ENCODE results near the gene PDGFD.

DNA sequence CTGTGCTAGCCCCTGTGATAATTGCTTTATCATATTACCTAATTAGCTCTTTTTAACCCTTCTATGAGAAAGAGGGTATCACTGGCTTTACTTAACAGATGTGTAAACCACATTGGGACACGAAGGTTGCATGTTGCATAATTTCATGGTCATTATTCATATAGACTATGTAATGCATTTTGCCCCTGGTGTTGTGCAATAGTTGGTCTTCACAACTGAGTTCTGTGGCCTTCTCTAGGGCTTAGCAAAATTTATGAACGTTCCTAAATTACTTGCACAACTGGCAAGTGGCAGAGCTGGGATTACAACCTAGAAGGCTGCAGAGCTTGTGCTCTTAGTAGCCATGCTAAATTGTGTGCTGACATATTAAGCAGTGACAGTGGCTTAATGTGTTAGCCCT, 34.6 kb upstream of the PDGFD start:
- TF ChIP-seq EZH2 (IDR thresholded peaks at IDR 0.05; ENCODE audit: low read depth, unreplicated experiment) (no peak), POLR2AphosphoS5 (IDR thresholded peaks at IDR 0.05; ENCODE audit: low read depth) (no peak), CREB1 (CRISPR knock-in tag; IDR thresholded peaks at IDR 0.05; ENCODE audit: low read depth) (no peak), EZH2phosphoT487 (IDR thresholded peaks at IDR 0.05; ENCODE audit: unreplicated experiment) (no peak), JUNB (IDR thresholded peaks at IDR 0.05; ENCODE audit: unreplicated experiment) (no peak)
- TF ChIP-seq, protein P1, sequence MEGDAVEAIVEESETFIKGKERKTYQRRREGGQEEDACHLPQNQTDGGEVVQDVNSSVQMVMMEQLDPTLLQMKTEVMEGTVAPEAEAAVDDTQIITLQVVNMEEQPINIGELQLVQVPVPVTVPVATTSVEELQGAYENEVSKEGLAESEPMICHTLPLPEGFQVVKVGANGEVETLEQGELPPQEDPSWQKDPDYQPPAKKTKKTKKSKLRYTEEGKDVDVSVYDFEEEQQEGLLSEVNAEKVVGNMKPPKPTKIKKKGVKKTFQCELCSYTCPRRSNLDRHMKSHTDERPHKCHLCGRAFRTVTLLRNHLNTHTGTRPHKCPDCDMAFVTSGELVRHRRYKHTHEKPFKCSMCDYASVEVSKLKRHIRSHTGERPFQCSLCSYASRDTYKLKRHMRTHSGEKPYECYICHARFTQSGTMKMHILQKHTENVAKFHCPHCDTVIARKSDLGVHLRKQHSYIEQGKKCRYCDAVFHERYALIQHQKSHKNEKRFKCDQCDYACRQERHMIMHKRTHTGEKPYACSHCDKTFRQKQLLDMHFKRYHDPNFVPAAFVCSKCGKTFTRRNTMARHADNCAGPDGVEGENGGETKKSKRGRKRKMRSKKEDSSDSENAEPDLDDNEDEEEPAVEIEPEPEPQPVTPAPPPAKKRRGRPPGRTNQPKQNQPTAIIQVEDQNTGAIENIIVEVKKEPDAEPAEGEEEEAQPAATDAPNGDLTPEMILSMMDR (conservative IDR thresholded peaks at IDR 0.05; ENCODE audit: low read depth in 2 of 2), result no peak
- TF ChIP-seq, protein P2, sequence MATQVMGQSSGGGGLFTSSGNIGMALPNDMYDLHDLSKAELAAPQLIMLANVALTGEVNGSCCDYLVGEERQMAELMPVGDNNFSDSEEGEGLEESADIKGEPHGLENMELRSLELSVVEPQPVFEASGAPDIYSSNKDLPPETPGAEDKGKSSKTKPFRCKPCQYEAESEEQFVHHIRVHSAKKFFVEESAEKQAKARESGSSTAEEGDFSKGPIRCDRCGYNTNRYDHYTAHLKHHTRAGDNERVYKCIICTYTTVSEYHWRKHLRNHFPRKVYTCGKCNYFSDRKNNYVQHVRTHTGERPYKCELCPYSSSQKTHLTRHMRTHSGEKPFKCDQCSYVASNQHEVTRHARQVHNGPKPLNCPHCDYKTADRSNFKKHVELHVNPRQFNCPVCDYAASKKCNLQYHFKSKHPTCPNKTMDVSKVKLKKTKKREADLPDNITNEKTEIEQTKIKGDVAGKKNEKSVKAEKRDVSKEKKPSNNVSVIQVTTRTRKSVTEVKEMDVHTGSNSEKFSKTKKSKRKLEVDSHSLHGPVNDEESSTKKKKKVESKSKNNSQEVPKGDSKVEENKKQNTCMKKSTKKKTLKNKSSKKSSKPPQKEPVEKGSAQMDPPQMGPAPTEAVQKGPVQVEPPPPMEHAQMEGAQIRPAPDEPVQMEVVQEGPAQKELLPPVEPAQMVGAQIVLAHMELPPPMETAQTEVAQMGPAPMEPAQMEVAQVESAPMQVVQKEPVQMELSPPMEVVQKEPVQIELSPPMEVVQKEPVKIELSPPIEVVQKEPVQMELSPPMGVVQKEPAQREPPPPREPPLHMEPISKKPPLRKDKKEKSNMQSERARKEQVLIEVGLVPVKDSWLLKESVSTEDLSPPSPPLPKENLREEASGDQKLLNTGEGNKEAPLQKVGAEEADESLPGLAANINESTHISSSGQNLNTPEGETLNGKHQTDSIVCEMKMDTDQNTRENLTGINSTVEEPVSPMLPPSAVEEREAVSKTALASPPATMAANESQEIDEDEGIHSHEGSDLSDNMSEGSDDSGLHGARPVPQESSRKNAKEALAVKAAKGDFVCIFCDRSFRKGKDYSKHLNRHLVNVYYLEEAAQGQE (IDR thresholded peaks at IDR 0.05; ENCODE audit: unreplicated experiment), result no peak
- TF ChIP-seq, protein P3, sequence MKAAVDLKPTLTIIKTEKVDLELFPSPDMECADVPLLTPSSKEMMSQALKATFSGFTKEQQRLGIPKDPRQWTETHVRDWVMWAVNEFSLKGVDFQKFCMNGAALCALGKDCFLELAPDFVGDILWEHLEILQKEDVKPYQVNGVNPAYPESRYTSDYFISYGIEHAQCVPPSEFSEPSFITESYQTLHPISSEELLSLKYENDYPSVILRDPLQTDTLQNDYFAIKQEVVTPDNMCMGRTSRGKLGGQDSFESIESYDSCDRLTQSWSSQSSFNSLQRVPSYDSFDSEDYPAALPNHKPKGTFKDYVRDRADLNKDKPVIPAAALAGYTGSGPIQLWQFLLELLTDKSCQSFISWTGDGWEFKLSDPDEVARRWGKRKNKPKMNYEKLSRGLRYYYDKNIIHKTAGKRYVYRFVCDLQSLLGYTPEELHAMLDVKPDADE (IDR thresholded peaks at IDR 0.05), result no peak
